OCI-LY7 (cell line): Measurements from ENCODE around the gene CDH16. TPM values are rescaled to one million over a fixed set of nuclear protein-coding genes. Genes with fewer than 3 reads are reported as not detected.
A peak's percentile ranks its signal among the peaks of the same experiment; 100 is the strongest.

Source experiments
- BruUV-seq: library from RNA; stranded (reverse); fragments of 400-500 nt; replicated peaks from 2 replicates; lab custom pipeline; 2021; lab: Mats Ljungman, UMichigan
- CTCF ChIA-PET: fragments of 300-600 bp; sonication (Branson Sonifier 250); formaldehyde crosslinking; loops from one replicate; lab custom pipeline; 2022; ENCODE audit warnings: antibody characterized with exemption; ENCODE audit not compliant: unreplicated experiment; lab: Charles Lee
- POLR2A ChIA-PET: fragments of 300-600 bp; sonication (Branson Sonifier 250); formaldehyde crosslinking; loops from one replicate; lab custom pipeline; 2022; ENCODE audit warnings: antibody characterized with exemption; lab: Charles Lee
- DNase-seq: peaks from one replicate; pipeline ENCODE4 v3.0.0-alpha.2; 2015; ENCODE audit warnings: low spot score
- H2AFZ ChIP-seq: fragments of 200-600 bp; sonication (generic), shearing (Covaris generic); 2 replicates; pipeline ENCODE4 v1.6.1; 2014; ENCODE audit warnings: mild to moderate bottlenecking, antibody characterized with exemption, low read length, moderate library complexity
- H3K27ac ChIP-seq: fragments of 200-600 bp; sonication (generic); 2 replicates; pipeline ENCODE4 v1.5.1; 2014; ENCODE audit warnings: mixed run types, low read depth, mild to moderate bottlenecking, moderate library complexity, low read length, inconsistent platforms; ENCODE audit not compliant: poor library complexity, severe bottlenecking
- H3K36me3 ChIP-seq: fragments of 200-600 bp; sonication (generic); 2 replicates; pipeline ENCODE4 v1.6.1; 2014; ENCODE audit warnings: mild to moderate bottlenecking, antibody characterized with exemption, low read length, moderate library complexity, mixed read lengths; ENCODE audit not compliant: insufficient read depth
- H3K4me1 ChIP-seq: fragments of 200-600 bp; sonication (generic); 2 replicates; pipeline ENCODE4 v1.5.1; 2014; ENCODE audit warnings: mild to moderate bottlenecking, low read length; ENCODE audit not compliant: insufficient read depth, poor library complexity, severe bottlenecking
- H3K4me2 ChIP-seq: fragments of 200-600 bp; sonication (generic); 2 replicates; pipeline ENCODE4 v1.6.1; 2014; ENCODE audit warnings: mild to moderate bottlenecking, low read length
- H3K4me3 ChIP-seq: fragments of 200-600 bp; sonication (generic); 2 replicates; pipeline ENCODE4 v1.5.1; 2014; ENCODE audit warnings: mild to moderate bottlenecking, low read depth, low read length; ENCODE audit not compliant: poor library complexity, severe bottlenecking
- H3K79me2 ChIP-seq: fragments of 200-600 bp; sonication (generic); 2 replicates; pipeline ENCODE4 v1.6.1; 2016; ENCODE audit warnings: low read depth, mild to moderate bottlenecking, low read length, moderate library complexity, mixed read lengths; ENCODE audit not compliant: insufficient read depth
- H3K9me2 ChIP-seq: fragments of 200-600 bp; sonication (generic); 2 replicates; pipeline ENCODE4 v1.6.1; 2016; ENCODE audit warnings: mild to moderate bottlenecking, low read length, mixed read lengths; ENCODE audit not compliant: insufficient read depth
- H3K9me3 ChIP-seq: fragments of 200-600 bp; sonication (generic); 2 replicates; pipeline ENCODE4 v1.6.1; 2014; ENCODE audit warnings: mild to moderate bottlenecking, mixed run types, low read length, mixed read lengths
- H4K20me1 ChIP-seq: fragments of 200-600 bp; sonication (generic); 2 replicates; pipeline ENCODE4 v1.6.1; 2014; ENCODE audit warnings: mild to moderate bottlenecking, antibody characterized with exemption, low read length, moderate library complexity, mixed read lengths; ENCODE audit not compliant: insufficient read depth
- EZH2phosphoT487 ChIP-seq: fragments of 200-600 bp; sonication (generic); IDR thresholded peaks from 2 replicates; pipeline ENCODE4 v1.6.1; 2018; ENCODE audit warnings: low read depth, borderline replicate concordance, mild to moderate bottlenecking, mixed run types, antibody characterized with exemption, low read length, moderate library complexity, mixed read lengths
- intact Hi-C: fragments of 100-400 bp; cut with micrococcal nuclease; formaldehyde crosslinking; loops from one replicate; pipeline ENCODE4 v1.10.0; 2022; ENCODE audit not compliant: unreplicated experiment
- total RNA-seq, 2 experiments: library from RNA; depleted of rRNA in 1 of 2; stranded (reverse); fragments of >200 nt in 1 of 2; shearing (Covaris generic) in 1 of 2; gene quantifications; 2 replicates each; pipeline ENCODE4 v1.2.3, GENCODE V29; 2014 to 2022
- TF ChIP-seq, protein P1 (sequence below): fragments of 200-600 bp; sonication (generic); conservative IDR thresholded peaks from 2 replicates; pipeline ENCODE4 v1.5.1; 2014; ENCODE audit warnings: mild to moderate bottlenecking, antibody characterized with exemption, low read length, moderate library complexity, mixed read lengths

CDH16 gene
- total RNA-seq, 2 experiments from 2014 or later: not detected

DNA sequence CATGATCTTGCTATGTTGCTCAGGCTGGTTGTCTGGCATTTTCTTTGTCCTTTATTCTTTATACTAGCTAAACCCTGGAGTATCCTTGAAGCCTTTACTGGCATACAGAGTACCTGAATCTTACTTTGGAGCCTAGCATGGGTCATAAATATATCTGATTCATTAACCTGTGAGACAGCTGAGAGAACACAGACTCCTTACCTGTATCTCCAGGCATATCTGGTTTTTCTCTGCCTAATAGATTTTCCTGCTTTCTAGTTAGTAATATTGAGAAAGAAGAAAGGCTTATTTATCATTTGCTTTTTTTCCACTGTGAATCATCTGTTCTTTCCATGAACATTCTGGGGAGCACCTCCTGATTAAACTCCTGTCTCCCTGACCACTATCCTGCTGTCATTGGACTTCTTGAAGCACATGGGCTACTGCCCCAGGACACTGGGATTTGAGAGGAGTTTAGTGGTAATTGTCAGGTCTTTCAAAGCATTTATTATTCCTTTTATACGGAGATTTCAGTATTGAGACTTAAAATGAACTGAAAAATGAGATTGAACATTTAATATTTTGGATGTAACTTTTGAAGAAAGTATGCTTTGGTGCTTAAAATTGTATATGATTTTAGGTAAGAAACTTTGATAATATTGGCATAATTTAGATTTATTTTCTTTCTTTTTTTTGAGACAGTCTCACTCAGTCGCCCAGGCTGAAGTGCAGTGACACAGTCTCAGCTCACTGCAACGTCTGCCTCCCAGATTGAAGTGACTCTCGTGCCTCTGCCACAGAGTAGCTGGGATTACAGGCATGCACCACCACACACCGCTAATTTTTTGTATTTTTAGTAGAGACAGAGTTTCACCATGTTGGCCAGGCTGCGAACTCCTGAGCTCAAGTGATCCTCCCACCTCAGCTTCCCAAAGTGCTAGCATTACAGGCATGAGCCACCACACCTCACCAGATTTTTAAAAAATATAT lies 29.8 kb downstream of the CDH16 start:
- no peaks in the 10 kb centered on the region for H3K9me2 ChIP-seq
- intact Hi-C loops: no loop called here
- no peak overlapping the region for H3K4me3 ChIP-seq
- TF ChIP-seq EZH2phosphoT487: no peak
- TF ChIP-seq, protein P1, sequence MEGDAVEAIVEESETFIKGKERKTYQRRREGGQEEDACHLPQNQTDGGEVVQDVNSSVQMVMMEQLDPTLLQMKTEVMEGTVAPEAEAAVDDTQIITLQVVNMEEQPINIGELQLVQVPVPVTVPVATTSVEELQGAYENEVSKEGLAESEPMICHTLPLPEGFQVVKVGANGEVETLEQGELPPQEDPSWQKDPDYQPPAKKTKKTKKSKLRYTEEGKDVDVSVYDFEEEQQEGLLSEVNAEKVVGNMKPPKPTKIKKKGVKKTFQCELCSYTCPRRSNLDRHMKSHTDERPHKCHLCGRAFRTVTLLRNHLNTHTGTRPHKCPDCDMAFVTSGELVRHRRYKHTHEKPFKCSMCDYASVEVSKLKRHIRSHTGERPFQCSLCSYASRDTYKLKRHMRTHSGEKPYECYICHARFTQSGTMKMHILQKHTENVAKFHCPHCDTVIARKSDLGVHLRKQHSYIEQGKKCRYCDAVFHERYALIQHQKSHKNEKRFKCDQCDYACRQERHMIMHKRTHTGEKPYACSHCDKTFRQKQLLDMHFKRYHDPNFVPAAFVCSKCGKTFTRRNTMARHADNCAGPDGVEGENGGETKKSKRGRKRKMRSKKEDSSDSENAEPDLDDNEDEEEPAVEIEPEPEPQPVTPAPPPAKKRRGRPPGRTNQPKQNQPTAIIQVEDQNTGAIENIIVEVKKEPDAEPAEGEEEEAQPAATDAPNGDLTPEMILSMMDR: no peak
- H3K4me2 ChIP-seq: no peak overlapping the region
- H3K79me2 ChIP-seq: no peaks in the 10 kb centered on the region
- H3K4me1 ChIP-seq: no peaks in the 10 kb centered on the region
- CTCF ChIA-PET: no interaction called here
- H4K20me1 ChIP-seq: no peaks in the 10 kb centered on the region
- DNase-seq: no peak
- no peak overlapping the region for H3K27ac ChIP-seq
- TSS peak; percentile 23 for BruUV-seq
- POLR2A ChIA-PET: interaction anchor here (0.7 kb wide), 1 partner anchor 226 kb away, joined by 3 read pairs; no protein-coding TSS in a partner anchor
- H3K36me3 ChIP-seq: peaks cover 47% of the 10 kb centered on the region
- H3K9me3 ChIP-seq: no peaks in the 10 kb centered on the region
- H2AFZ ChIP-seq: no peak overlapping the region

DNA sequence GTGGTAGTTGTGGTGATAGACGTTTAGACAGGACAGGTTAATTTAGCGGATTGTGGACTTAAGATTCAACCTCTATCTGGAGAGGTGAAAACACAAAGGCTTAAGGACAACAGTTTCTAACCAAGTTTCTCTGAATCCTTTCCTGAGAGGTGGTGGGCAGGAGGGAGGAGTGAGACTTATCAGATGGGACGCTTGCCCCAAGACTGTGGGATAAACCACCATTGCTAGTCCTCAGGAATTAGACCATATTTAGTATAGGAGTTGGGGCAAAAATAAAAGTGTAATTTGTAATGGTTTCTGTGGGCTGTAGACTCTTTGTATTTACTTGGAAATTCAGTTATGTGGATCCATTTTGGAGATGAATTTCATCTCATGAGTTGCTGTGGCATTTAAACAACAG lies 31.8 kb downstream of the CDH16 start:
- Histone ChIP-seq H3K4me1 (peaks cover 3% of the 10 kb centered on the region), H3K9me3 (no peaks in the 10 kb centered on the region), H2AFZ (no peak overlapping the region), H3K79me2 (peaks cover 3% of the 10 kb centered on the region; the same call in 1 of the 2 replicates), H3K9me2 (no peaks in the 10 kb centered on the region), H3K4me3 (no peak overlapping the region), H3K36me3 (peaks cover 47% of the 10 kb centered on the region), H3K4me2 (no peak overlapping the region), H4K20me1 (no peaks in the 10 kb centered on the region), H3K27ac (no peak overlapping the region)
- intact Hi-C loops: no loop called here
- ChIA-PET POLR2A (no interaction called here), CTCF (no interaction called here)
- DNase-seq: no peak
- BruUV-seq: no TSS peak
- no peak for TF ChIP-seq EZH2phosphoT487
- TF ChIP-seq, protein P1: no peak

DNA sequence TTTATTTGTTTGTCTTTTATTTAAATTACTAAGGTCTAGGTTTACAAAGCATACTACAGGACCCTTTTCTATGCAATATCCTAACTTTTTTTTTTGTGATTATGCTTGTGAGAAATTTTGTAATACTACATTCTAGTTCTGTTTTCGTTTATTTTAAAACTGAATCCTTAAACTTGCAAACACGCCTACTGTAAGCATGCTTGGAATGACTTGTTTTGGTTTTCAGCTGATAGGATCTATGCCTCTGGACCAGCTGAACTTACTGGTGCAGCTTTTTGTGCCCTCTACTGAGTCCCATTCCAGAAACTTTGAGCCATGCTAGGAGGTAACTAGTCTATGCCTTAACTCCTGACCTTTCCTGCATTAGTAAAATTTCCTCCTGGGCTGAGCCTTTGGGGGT lies 32.4 kb downstream of the CDH16 start:
- no peak for DNase-seq
- TF ChIP-seq, protein P1: no peak
- TF ChIP-seq EZH2phosphoT487: no peak
- Histone ChIP-seq H3K79me2 (peaks cover 9% of the 10 kb centered on the region; the same call in 1 of the 2 replicates), H3K36me3 (peaks cover 46% of the 10 kb centered on the region), H3K9me3 (no peaks in the 10 kb centered on the region), H3K4me3 (no peak overlapping the region), H3K27ac (no peak overlapping the region), H4K20me1 (no peaks in the 10 kb centered on the region), H3K4me1 (peaks cover 8% of the 10 kb centered on the region), H3K9me2 (no peaks in the 10 kb centered on the region), H3K4me2 (no peak overlapping the region), H2AFZ (no peak overlapping the region)
- BruUV-seq: no TSS peak
- intact Hi-C loops: no loop called here
- ChIA-PET POLR2A (no interaction called here), CTCF (no interaction called here)
